ENCODE results near the gene SLC1A4. TPM values are rescaled to one million over a fixed set of nuclear protein-coding genes. Genes with fewer than 3 reads are reported as not detected.
"Not testable (repeated sequence)": the region's sequence is repeated elsewhere in the genome, so short reads cannot be mapped to it uniquely, and the experiment has no call there.

The SLC1A4 gene
- total RNA-seq, 1 donor from 2014 or later, result 45.9 TPM

GRCh38 chr2:65032019-65032975 is 43.1 kb downstream of the SLC1A4 start:
- DNase-seq (ENCODE audit: low read depth) (no peak), FAIRE-seq (no peak)
- H3K4me1 Mint-ChIP-seq (ENCODE audit: low read depth, unreplicated experiment), result peaks cover 9% of the 10 kb centered on the region
- Histone ChIP-seq H3K9me3 (ENCODE audit: insufficient read depth, low read depth, low read length) (no peaks in the 10 kb centered on the region), H3K4me1 (ENCODE audit: insufficient read depth, low read length) (no peaks in the 10 kb centered on the region), H2AFZ (ENCODE audit: low read depth, low read length) (no peak overlapping the region), H4K20me1 (ENCODE audit: insufficient read depth, low read length) (no peaks in the 10 kb centered on the region), H3K79me2 (ENCODE audit: insufficient read depth, low read length) (no peaks in the 10 kb centered on the region), H3K9ac (ENCODE audit: low read length) (no peak overlapping the region), H3K27ac (ENCODE audit: low read depth, low read length) (no peak overlapping the region), H3K27me3 (ENCODE audit: insufficient read depth, low read length) (no peaks in the 10 kb centered on the region), H3K4me3 (ENCODE audit: insufficient read depth, low read depth, low read length) (no peak overlapping the region), H3K36me3 (ENCODE audit: insufficient read depth, low read length) (no peaks in the 10 kb centered on the region), H3K4me2 (ENCODE audit: low read length) (no peak overlapping the region)
- H3K36me3 Mint-ChIP-seq (ENCODE audit: low read depth, unreplicated experiment), result no peaks in the 10 kb centered on the region
- H3K4me3 Mint-ChIP-seq (ENCODE audit: unreplicated experiment), result no peak overlapping the region
- H3K27me3 Mint-ChIP-seq (ENCODE audit: low read depth, unreplicated experiment), result peaks cover 6% of the 10 kb centered on the region
- H3K9me3 Mint-ChIP-seq (ENCODE audit: unreplicated experiment), result no peaks in the 10 kb centered on the region
- no peak for TF ChIP-seq CTCF (IDR thresholded peaks at IDR 0.05; ENCODE audit: insufficient read depth, low read depth, low read length)
- TF ChIP-seq EZH2 (IDR thresholded peaks at IDR 0.05; ENCODE audit: insufficient read depth, low read length), result no peak
- H3K27ac Mint-ChIP-seq (ENCODE audit: unreplicated experiment), result no peak overlapping the region

GRCh38 chr2:65033178-65033577 is 44.0 kb downstream of the SLC1A4 start:
- Histone ChIP-seq H3K79me2 (ENCODE audit: insufficient read depth, low read length) (no peaks in the 10 kb centered on the region), H4K20me1 (ENCODE audit: insufficient read depth, low read length) (no peaks in the 10 kb centered on the region), H3K27me3 (ENCODE audit: insufficient read depth, low read length) (no peaks in the 10 kb centered on the region), H3K4me1 (ENCODE audit: insufficient read depth, low read length) (no peaks in the 10 kb centered on the region), H3K36me3 (ENCODE audit: insufficient read depth, low read length) (no peaks in the 10 kb centered on the region), H3K4me2 (ENCODE audit: low read length) (no peak overlapping the region), H2AFZ (ENCODE audit: low read depth, low read length) (no peak overlapping the region), H3K4me3 (ENCODE audit: insufficient read depth, low read depth, low read length) (no peak overlapping the region), H3K9me3 (ENCODE audit: insufficient read depth, low read depth, low read length) (no peaks in the 10 kb centered on the region), H3K27ac (ENCODE audit: low read depth, low read length) (no peak overlapping the region), H3K9ac (ENCODE audit: low read length) (no peak overlapping the region)
- TF ChIP-seq CTCF (IDR thresholded peaks at IDR 0.05; ENCODE audit: insufficient read depth, low read depth, low read length), result no peak
- TF ChIP-seq EZH2 (IDR thresholded peaks at IDR 0.05; ENCODE audit: insufficient read depth, low read length), result no peak
- Mint-ChIP-seq H3K27ac (ENCODE audit: unreplicated experiment) (no peak overlapping the region), H3K9me3 (ENCODE audit: unreplicated experiment) (no peaks in the 10 kb centered on the region), H3K4me1 (ENCODE audit: low read depth, unreplicated experiment) (peaks cover 3% of the 10 kb centered on the region), H3K36me3 (ENCODE audit: low read depth, unreplicated experiment) (no peaks in the 10 kb centered on the region), H3K4me3 (ENCODE audit: unreplicated experiment) (no peak overlapping the region), H3K27me3 (ENCODE audit: low read depth, unreplicated experiment) (peaks cover 6% of the 10 kb centered on the region)
- FAIRE-seq, result no peak
- DNase-seq (ENCODE audit: low read depth), result no peak

DNA sequence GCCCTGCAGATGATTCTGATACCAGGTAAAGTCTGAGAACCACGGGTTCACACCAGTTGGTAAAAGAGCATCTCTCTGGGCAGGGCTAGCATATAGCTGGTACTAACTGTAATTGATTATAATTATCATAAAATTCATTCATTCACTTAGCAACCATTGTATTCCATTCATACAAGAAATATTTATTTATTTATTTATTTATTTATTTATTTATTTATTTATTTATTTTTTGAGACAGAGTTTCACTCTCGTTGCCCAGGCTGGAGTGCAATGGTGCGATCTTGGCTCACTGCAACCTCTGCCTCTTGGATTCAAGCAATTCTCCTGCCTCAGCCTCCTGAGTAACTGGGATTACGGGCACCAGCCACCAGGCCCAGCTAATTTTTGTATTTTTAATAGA is 44.5 kb downstream of the SLC1A4 start:
- H3K9me3 Mint-ChIP-seq (ENCODE audit: unreplicated experiment); H4K20me1 ChIP-seq (ENCODE audit: insufficient read depth, low read length); H3K27ac ChIP-seq (ENCODE audit: low read depth, low read length); H3K36me3 Mint-ChIP-seq (ENCODE audit: low read depth, unreplicated experiment); DNase-seq (ENCODE audit: low read depth); H3K36me3 ChIP-seq (ENCODE audit: insufficient read depth, low read length); H3K4me1 Mint-ChIP-seq (ENCODE audit: low read depth, unreplicated experiment); H3K4me3 Mint-ChIP-seq (ENCODE audit: unreplicated experiment); H3K9ac ChIP-seq (ENCODE audit: low read length); H2AFZ ChIP-seq (ENCODE audit: low read depth, low read length); H3K4me2 ChIP-seq (ENCODE audit: low read length); H3K9me3 ChIP-seq (ENCODE audit: insufficient read depth, low read depth, low read length); FAIRE-seq; H3K27me3 Mint-ChIP-seq (ENCODE audit: low read depth, unreplicated experiment); H3K4me1 ChIP-seq (ENCODE audit: insufficient read depth, low read length); H3K27ac Mint-ChIP-seq (ENCODE audit: unreplicated experiment); H3K4me3 ChIP-seq (ENCODE audit: insufficient read depth, low read depth, low read length); H3K27me3 ChIP-seq (ENCODE audit: insufficient read depth, low read length); H3K79me2 ChIP-seq (ENCODE audit: insufficient read depth, low read length): not testable (repeated sequence)
